Stimulated activated CD8-positive, alpha-beta memory T cell treated with anti-CD3 and anti-CD28 coated beads, Interleukin-15, amount 100 ng/mL, for 1 hour (primary cell): ENCODE measurements around the gene BRD2.

Experiments used
- DNase-seq: peaks from one replicate; pipeline ENCODE4 v3.0.0-alpha.2; 2020; ENCODE audit warnings: low read depth

Gene BRD2

DNA sequence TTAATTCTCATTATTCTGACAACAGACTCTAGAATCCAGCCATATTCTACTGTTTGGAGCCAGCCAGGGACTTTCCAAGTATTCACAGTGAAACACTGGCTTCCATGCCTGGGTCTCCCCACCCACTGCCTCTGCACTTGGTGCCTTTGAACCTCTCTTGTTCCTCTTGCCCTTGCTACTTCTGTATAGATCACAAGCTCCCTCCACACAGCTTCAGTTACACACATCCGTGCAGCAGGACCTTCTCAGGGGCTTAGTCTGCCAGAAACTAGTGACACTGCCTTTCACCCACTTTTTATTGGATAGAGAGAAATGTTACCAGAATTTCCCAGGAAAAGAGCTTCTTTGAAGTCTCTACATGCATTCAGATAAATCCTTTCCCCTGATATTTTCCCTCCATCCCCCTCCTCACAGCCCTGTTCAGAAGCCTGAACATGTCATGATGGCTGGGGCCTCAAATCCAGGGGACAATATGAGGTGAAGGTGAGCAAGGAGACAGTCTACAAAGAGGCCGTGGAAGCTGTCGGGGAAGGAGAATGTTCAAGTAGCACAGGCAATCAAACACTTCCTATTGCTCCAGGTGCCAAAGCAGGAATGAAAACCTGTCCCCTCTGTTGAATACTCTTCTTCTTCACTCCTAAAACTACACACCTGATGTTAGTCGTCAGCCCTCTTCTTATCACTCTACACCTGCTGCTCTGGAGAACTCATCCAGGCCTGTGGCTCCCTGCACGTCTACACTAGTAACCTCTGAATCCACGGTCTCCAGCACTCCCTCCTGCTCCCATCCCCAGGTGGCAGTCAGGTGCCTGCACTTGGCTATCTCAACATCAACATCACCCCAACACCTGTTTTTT, 61.2 kb downstream of the BRD2 start:
- no peak for DNase-seq

- no peak for DNase-seq
Measured at GRCh38 chr6:33030245-33030644, 61.9 kb downstream of the BRD2 start.
